ENCODE measurements around the gene NCAN.

NCAN gene

GRCh38 chr19:19262190-19263057 lies 50.7 kb downstream of the NCAN start:
- H3K36me3 ChIP-seq (ENCODE audit: control insufficient read depth, insufficient read depth, low read length): no peaks in the 10 kb centered on the region
- peaks cover 25% of the 10 kb centered on the region for H3K27me3 ChIP-seq (ENCODE audit: control insufficient read depth, insufficient read depth, low read length)
- no peaks in the 10 kb centered on the region for H3K9me3 ChIP-seq (ENCODE audit: control insufficient read depth, insufficient read depth, low read length)
- 0 out of 2 replicates have a peak, but pooled peaks cover 16% of the 10 kb centered on the region for H3K4me1 ChIP-seq (ENCODE audit: control insufficient read depth, insufficient read depth, low read length)
- no peak overlapping the region for H3K9ac ChIP-seq (ENCODE audit: low read depth, low read length)
- peak overlapping the region; percentile 74 for H3K4me3 ChIP-seq (ENCODE audit: low read depth, low read length)
- no peak overlapping the region for H3K27ac ChIP-seq (ENCODE audit: low read depth, low read length)

- Histone ChIP-seq H3K27me3 (ENCODE audit: control insufficient read depth, insufficient read depth, low read length) (peaks cover 25% of the 10 kb centered on the region), H3K4me1 (ENCODE audit: control insufficient read depth, insufficient read depth, low read length) (0 out of 2 replicates have a peak, but pooled peaks cover 16% of the 10 kb centered on the region), H3K9me3 (ENCODE audit: control insufficient read depth, insufficient read depth, low read length) (no peaks in the 10 kb centered on the region), H3K4me3 (ENCODE audit: low read depth, low read length) (no peak overlapping the region), H3K9ac (ENCODE audit: low read depth, low read length) (no peak overlapping the region), H3K27ac (ENCODE audit: low read depth, low read length) (no peak overlapping the region), H3K36me3 (ENCODE audit: control insufficient read depth, insufficient read depth, low read length) (no peaks in the 10 kb centered on the region)
Observed at GRCh38 chr19:19263886-19264487, 52.2 kb downstream of the NCAN start.

GRCh38 chr19:19267305-19267704 lies 55.5 kb downstream of the NCAN start:
- Histone ChIP-seq H3K4me3 (ENCODE audit: low read depth, low read length) (no peak overlapping the region), H3K36me3 (ENCODE audit: control insufficient read depth, insufficient read depth, low read length) (no peaks in the 10 kb centered on the region), H3K9ac (ENCODE audit: low read depth, low read length) (no peak overlapping the region), H3K4me1 (ENCODE audit: control insufficient read depth, insufficient read depth, low read length) (0 out of 2 replicates have a peak, but pooled peaks cover 7% of the 10 kb centered on the region), H3K9me3 (ENCODE audit: control insufficient read depth, insufficient read depth, low read length) (no peaks in the 10 kb centered on the region), H3K27me3 (ENCODE audit: control insufficient read depth, insufficient read depth, low read length) (peaks cover 23% of the 10 kb centered on the region), H3K27ac (ENCODE audit: low read depth, low read length) (no peak overlapping the region)

GRCh38 chr19:19268453-19269385 lies 57.0 kb downstream of the NCAN start:
- Histone ChIP-seq H3K4me3 (ENCODE audit: low read depth, low read length) (no peak overlapping the region), H3K27ac (ENCODE audit: low read depth, low read length) (no peak overlapping the region), H3K4me1 (ENCODE audit: control insufficient read depth, insufficient read depth, low read length) (peaks cover 2% of the 10 kb centered on the region; the same call in 1 of the 2 replicates), H3K9ac (ENCODE audit: low read depth, low read length) (no peak overlapping the region), H3K27me3 (ENCODE audit: control insufficient read depth, insufficient read depth, low read length) (peaks cover 11% of the 10 kb centered on the region), H3K9me3 (ENCODE audit: control insufficient read depth, insufficient read depth, low read length) (no peaks in the 10 kb centered on the region), H3K36me3 (ENCODE audit: control insufficient read depth, insufficient read depth, low read length) (no peaks in the 10 kb centered on the region)

- Histone ChIP-seq H3K36me3 (ENCODE audit: control insufficient read depth, insufficient read depth, low read length) (no peaks in the 10 kb centered on the region), H3K4me3 (ENCODE audit: low read depth, low read length) (no peak overlapping the region), H3K4me1 (ENCODE audit: control insufficient read depth, insufficient read depth, low read length) (peaks cover 2% of the 10 kb centered on the region; the same call in 1 of the 2 replicates), H3K9ac (ENCODE audit: low read depth, low read length) (no peak overlapping the region), H3K27me3 (ENCODE audit: control insufficient read depth, insufficient read depth, low read length) (0 out of 2 replicates have a peak, but pooled peaks cover 2% of the 10 kb centered on the region), H3K27ac (ENCODE audit: low read depth, low read length) (no peak overlapping the region), H3K9me3 (ENCODE audit: control insufficient read depth, insufficient read depth, low read length) (no peaks in the 10 kb centered on the region)
Observed at GRCh38 chr19:19269952-19270694, 58.4 kb downstream of the NCAN start.

- Histone ChIP-seq H3K27ac (ENCODE audit: low read depth, low read length) (no peak overlapping the region), H3K36me3 (ENCODE audit: control insufficient read depth, insufficient read depth, low read length) (peaks cover 7% of the 10 kb centered on the region), H3K4me3 (ENCODE audit: low read depth, low read length) (no peak overlapping the region), H3K27me3 (ENCODE audit: control insufficient read depth, insufficient read depth, low read length) (0 out of 2 replicates have a peak, but pooled peaks cover 2% of the 10 kb centered on the region), H3K9ac (ENCODE audit: low read depth, low read length) (no peak overlapping the region), H3K4me1 (ENCODE audit: control insufficient read depth, insufficient read depth, low read length) (peaks cover 2% of the 10 kb centered on the region; the same call in 1 of the 2 replicates), H3K9me3 (ENCODE audit: control insufficient read depth, insufficient read depth, low read length) (no peaks in the 10 kb centered on the region)
Observed at GRCh38 chr19:19270749-19271571, 59.2 kb downstream of the NCAN start.

- peaks cover 2% of the 10 kb centered on the region; the same call in 1 of the 2 replicates for H3K4me1 ChIP-seq (ENCODE audit: control insufficient read depth, insufficient read depth, low read length)
- peaks cover 17% of the 10 kb centered on the region for H3K36me3 ChIP-seq (ENCODE audit: control insufficient read depth, insufficient read depth, low read length)
- no peak overlapping the region for H3K27ac ChIP-seq (ENCODE audit: low read depth, low read length)
- H3K9me3 ChIP-seq (ENCODE audit: control insufficient read depth, insufficient read depth, low read length): no peaks in the 10 kb centered on the region
- no peak overlapping the region for H3K9ac ChIP-seq (ENCODE audit: low read depth, low read length)
- H3K27me3 ChIP-seq (ENCODE audit: control insufficient read depth, insufficient read depth, low read length): 0 out of 2 replicates have a peak, but pooled peaks cover 2% of the 10 kb centered on the region
- H3K4me3 ChIP-seq (ENCODE audit: low read depth, low read length): peak overlapping the region; percentile 69; the same call in 1 of the 2 replicates
Observed at GRCh38 chr19:19271828-19272599, 60.3 kb downstream of the NCAN start.

- no peak overlapping the region for H3K9ac ChIP-seq (ENCODE audit: low read depth, low read length)
- H3K27ac ChIP-seq (ENCODE audit: low read depth, low read length): no peak overlapping the region
- no peaks in the 10 kb centered on the region for H3K9me3 ChIP-seq (ENCODE audit: control insufficient read depth, insufficient read depth, low read length)
- peaks cover 38% of the 10 kb centered on the region for H3K36me3 ChIP-seq (ENCODE audit: control insufficient read depth, insufficient read depth, low read length)
- peaks cover 2% of the 10 kb centered on the region; the same call in 1 of the 2 replicates for H3K4me1 ChIP-seq (ENCODE audit: control insufficient read depth, insufficient read depth, low read length)
- H3K4me3 ChIP-seq (ENCODE audit: low read depth, low read length): no peak overlapping the region
- 0 out of 2 replicates have a peak, but pooled peaks cover 2% of the 10 kb centered on the region for H3K27me3 ChIP-seq (ENCODE audit: control insufficient read depth, insufficient read depth, low read length)
Observed at GRCh38 chr19:19274146-19274545, 62.4 kb downstream of the NCAN start.

All from HUES48 (cell line).